ENCODE data around the gene TBC1D21.

GRCh38 chr15:73922186-73923151 lies 49.1 kb downstream of the TBC1D21 start:
- TF ChIP-seq, protein P1, sequence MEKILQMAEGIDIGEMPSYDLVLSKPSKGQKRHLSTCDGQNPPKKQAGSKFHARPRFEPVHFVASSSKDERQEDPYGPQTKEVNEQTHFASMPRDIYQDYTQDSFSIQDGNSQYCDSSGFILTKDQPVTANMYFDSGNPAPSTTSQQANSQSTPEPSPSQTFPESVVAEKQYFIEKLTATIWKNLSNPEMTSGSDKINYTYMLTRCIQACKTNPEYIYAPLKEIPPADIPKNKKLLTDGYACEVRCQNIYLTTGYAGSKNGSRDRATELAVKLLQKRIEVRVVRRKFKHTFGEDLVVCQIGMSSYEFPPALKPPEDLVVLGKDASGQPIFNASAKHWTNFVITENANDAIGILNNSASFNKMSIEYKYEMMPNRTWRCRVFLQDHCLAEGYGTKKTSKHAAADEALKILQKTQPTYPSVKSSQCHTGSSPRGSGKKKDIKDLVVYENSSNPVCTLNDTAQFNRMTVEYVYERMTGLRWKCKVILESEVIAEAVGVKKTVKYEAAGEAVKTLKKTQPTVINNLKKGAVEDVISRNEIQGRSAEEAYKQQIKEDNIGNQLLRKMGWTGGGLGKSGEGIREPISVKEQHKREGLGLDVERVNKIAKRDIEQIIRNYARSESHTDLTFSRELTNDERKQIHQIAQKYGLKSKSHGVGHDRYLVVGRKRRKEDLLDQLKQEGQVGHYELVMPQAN (IDR thresholded peaks at IDR 0.05; ENCODE audit: borderline replicate concordance): no peak
- TF ChIP-seq JUN (IDR thresholded peaks at IDR 0.05; ENCODE audit: borderline replicate concordance, low read depth, low read length) (no peak), JUN (CRISPR knock-in tag; IDR thresholded peaks at IDR 0.05; ENCODE audit: borderline replicate concordance) (no peak), RAD21 (CRISPR knock-in tag; conservative IDR thresholded peaks at IDR 0.05 in 1 of 2, IDR thresholded peaks at IDR 0.05 in 1 of 2) (no peak), CTCF (IDR thresholded peaks at IDR 0.05 in 2 of 3, conservative IDR thresholded peaks at IDR 0.05 in 1 of 3; ENCODE audit: insufficient read depth in 2 of 3, low read depth in 1 of 3, low read length in 3 of 3) (no peak), NCOR1 (IDR thresholded peaks at IDR 0.05) (no peak), ZNF699 (CRISPR knock-in tag; IDR thresholded peaks at IDR 0.05; ENCODE audit: insufficient replicate concordance) (no peak), MCM3 (IDR thresholded peaks at IDR 0.05) (no peak), TAL1 (IDR thresholded peaks at IDR 0.05) (no peak), ZNF76 (CRISPR knock-in tag; IDR thresholded peaks at IDR 0.05; ENCODE audit: borderline replicate concordance) (no peak), CHD2 (IDR thresholded peaks at IDR 0.05; ENCODE audit: low read depth, low read length) (no peak), USF1 (CRISPR knock-in tag; IDR thresholded peaks at IDR 0.05) (no peak)

Data from K562 (cell line).